Endothelial cell (in vitro differentiated cells): Measurements from ENCODE around the gene ACP4. TPM values are rescaled to one million over a fixed set of nuclear protein-coding genes. Genes with fewer than 3 reads are reported as not detected.

Experiments
- DNase-seq: peaks from one replicate; pipeline ENCODE4 v3.0.0; 2021; ENCODE audit warnings: low spot score
- H3K27ac Mint-ChIP-seq: one replicate; pipeline ENCODE4 v1.8.0; 2021; ENCODE audit warnings: mixed read lengths, inconsistent platforms; ENCODE audit not compliant: unreplicated experiment
- H3K27me3 Mint-ChIP-seq: one replicate; pipeline ENCODE4 v1.8.0; 2021; ENCODE audit warnings: mild to moderate bottlenecking, moderate library complexity, mixed read lengths, inconsistent platforms; ENCODE audit not compliant: unreplicated experiment
- H3K36me3 Mint-ChIP-seq: one replicate; pipeline ENCODE4 v1.8.0; 2021; ENCODE audit warnings: mild to moderate bottlenecking, low read depth, mixed read lengths, inconsistent platforms; ENCODE audit not compliant: unreplicated experiment
- H3K4me1 Mint-ChIP-seq: one replicate; pipeline ENCODE4 v1.8.0; 2021; ENCODE audit warnings: mild to moderate bottlenecking, mixed read lengths, inconsistent platforms; ENCODE audit not compliant: unreplicated experiment
- H3K4me3 Mint-ChIP-seq: one replicate; pipeline ENCODE4 v1.8.0; 2021; ENCODE audit warnings: mild to moderate bottlenecking, mixed read lengths, inconsistent platforms; ENCODE audit not compliant: unreplicated experiment
- H3K9me3 Mint-ChIP-seq: one replicate; pipeline ENCODE4 v1.8.0; 2021; ENCODE audit warnings: mixed read lengths, inconsistent platforms; ENCODE audit not compliant: unreplicated experiment
- total RNA-seq: library from RNA; stranded (reverse); fragmentation: NEBNext Ultra II Directional; extraction: Animal tissue kit (Norgen Biotek cat#: 25700); gene quantifications from one replicate; pipeline ENCODE4 v1.2.1, GENCODE V29; 2021; ENCODE audit not compliant: unreplicated experiment
- TF ChIP-seq, protein P1 (sequence below): fragments of 200-600 bp; sonication (generic); IDR thresholded peaks from one replicate; pipeline ENCODE4 v1.5.0; 2021; ENCODE audit warnings: antibody characterized with exemption; ENCODE audit not compliant: unreplicated experiment

Gene ACP4
- total RNA-seq, 1 donor from 2014 or later = not detected

DNA sequence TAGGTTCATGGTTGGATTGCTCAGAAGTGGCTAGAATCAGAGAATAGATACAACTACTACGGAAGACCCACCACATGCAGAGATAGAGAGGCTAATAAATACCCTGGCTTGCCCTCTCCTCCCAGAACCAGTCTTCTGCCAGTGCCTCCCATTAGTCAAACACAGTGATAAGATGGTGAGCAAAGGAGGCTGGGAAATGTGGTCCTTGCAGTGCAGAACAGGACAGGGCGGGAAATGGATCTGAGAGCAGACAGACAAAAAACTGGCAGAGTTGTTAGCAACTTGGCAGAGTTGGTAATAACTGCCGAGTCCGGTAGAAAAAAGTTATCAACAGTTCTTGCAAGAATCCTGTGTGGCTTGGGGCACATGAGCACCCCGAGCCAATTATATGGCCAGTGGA lies 24.7 kb downstream of the ACP4 start:
- H3K9me3 Mint-ChIP-seq = peaks cover 17% of the 10 kb centered on the region
- no peak for DNase-seq
- no peak overlapping the region for H3K4me3 Mint-ChIP-seq
- H3K4me1 Mint-ChIP-seq = peaks cover 2% of the 10 kb centered on the region
- H3K27ac Mint-ChIP-seq = no peak overlapping the region
- H3K36me3 Mint-ChIP-seq = peaks cover 18% of the 10 kb centered on the region
- peaks cover 12% of the 10 kb centered on the region for H3K27me3 Mint-ChIP-seq
- TF ChIP-seq, protein P1, sequence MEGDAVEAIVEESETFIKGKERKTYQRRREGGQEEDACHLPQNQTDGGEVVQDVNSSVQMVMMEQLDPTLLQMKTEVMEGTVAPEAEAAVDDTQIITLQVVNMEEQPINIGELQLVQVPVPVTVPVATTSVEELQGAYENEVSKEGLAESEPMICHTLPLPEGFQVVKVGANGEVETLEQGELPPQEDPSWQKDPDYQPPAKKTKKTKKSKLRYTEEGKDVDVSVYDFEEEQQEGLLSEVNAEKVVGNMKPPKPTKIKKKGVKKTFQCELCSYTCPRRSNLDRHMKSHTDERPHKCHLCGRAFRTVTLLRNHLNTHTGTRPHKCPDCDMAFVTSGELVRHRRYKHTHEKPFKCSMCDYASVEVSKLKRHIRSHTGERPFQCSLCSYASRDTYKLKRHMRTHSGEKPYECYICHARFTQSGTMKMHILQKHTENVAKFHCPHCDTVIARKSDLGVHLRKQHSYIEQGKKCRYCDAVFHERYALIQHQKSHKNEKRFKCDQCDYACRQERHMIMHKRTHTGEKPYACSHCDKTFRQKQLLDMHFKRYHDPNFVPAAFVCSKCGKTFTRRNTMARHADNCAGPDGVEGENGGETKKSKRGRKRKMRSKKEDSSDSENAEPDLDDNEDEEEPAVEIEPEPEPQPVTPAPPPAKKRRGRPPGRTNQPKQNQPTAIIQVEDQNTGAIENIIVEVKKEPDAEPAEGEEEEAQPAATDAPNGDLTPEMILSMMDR = no peak

- no peak overlapping the region for H3K27ac Mint-ChIP-seq
- DNase-seq = no peak
- peaks cover 15% of the 10 kb centered on the region for H3K9me3 Mint-ChIP-seq
- peaks cover 18% of the 10 kb centered on the region for H3K36me3 Mint-ChIP-seq
- peaks cover 16% of the 10 kb centered on the region for H3K27me3 Mint-ChIP-seq
- H3K4me3 Mint-ChIP-seq = no peak overlapping the region
- TF ChIP-seq, protein P1 = no peak
- H3K4me1 Mint-ChIP-seq = peaks cover 8% of the 10 kb centered on the region
Measured at GRCh38 chr19:50815439-50815838, 25.2 kb downstream of the ACP4 start.

- Mint-ChIP-seq H3K4me3 (no peak overlapping the region), H3K4me1 (peaks cover 11% of the 10 kb centered on the region), H3K36me3 (peaks cover 4% of the 10 kb centered on the region), H3K27me3 (peaks cover 20% of the 10 kb centered on the region), H3K9me3 (peaks cover 5% of the 10 kb centered on the region), H3K27ac (peak overlapping the region; percentile 36)
- peak; percentile 68 for DNase-seq
- TF ChIP-seq, protein P1 = no peak
Measured at GRCh38 chr19:50817941-50818858, 28.0 kb downstream of the ACP4 start.

- Mint-ChIP-seq H3K4me3 (no peak overlapping the region), H3K9me3 (peaks cover 5% of the 10 kb centered on the region), H3K27ac (peak overlapping the region; percentile 36), H3K4me1 (peaks cover 11% of the 10 kb centered on the region), H3K27me3 (peaks cover 20% of the 10 kb centered on the region), H3K36me3 (peaks cover 4% of the 10 kb centered on the region)
- TF ChIP-seq, protein P1 = no peak
- DNase-seq = no peak
Measured at GRCh38 chr19:50818859-50819472, 28.8 kb downstream of the ACP4 start.

DNA sequence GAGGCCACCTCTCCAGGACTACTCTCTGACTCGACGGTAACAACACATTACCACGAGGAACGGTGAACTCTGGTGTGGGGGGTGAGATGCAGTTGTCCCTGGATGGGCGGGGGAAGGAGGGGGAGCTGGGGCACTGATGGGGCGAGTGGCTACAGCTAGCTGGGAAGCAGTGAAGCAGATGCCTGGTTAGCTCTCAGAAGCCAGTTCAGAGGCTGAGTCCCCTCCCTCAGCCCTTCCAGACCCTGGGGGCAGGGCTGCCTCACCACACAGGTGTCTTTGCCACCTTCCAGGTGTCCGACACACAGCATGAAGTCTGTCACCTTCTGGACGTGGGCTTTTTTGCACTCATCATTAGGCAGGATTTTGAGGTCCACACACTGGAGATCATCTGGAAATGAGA lies 29.4 kb downstream of the ACP4 start:
- no peak for DNase-seq
- peaks cover under 1% of the 10 kb centered on the region for H3K9me3 Mint-ChIP-seq
- peaks cover 20% of the 10 kb centered on the region for H3K27me3 Mint-ChIP-seq
- no peak overlapping the region for H3K27ac Mint-ChIP-seq
- TF ChIP-seq, protein P1 = no peak
- H3K4me3 Mint-ChIP-seq = no peak overlapping the region
- peaks cover 11% of the 10 kb centered on the region for H3K4me1 Mint-ChIP-seq
- peaks cover 4% of the 10 kb centered on the region for H3K36me3 Mint-ChIP-seq
